IMR-90 (cell line): Measurements from ENCODE around the gene TRPM6. TPM values are rescaled to one million over a fixed set of nuclear protein-coding genes. Genes with fewer than 3 reads are reported as not detected.

Source experiments
- ATAC-seq: fragments of 200-7000 bp; cut with Tn5 transposase; 2 replicates; pipeline ENCODE4 v1.9.1; 2020; ENCODE audit warnings: low read depth, mild to moderate bottlenecking, moderate library complexity
- Bru-seq: library from RNA; stranded (reverse); fragments of 400-500 nt; gene quantifications from one replicate; lab custom pipeline; 2021; lab: Mats Ljungman, UMichigan
- BruChase-seq, 2 experiments: library from RNA; stranded (reverse); fragments of 400-500 nt; gene quantifications; one replicate each; lab custom pipeline; 2021; lab: Mats Ljungman, UMichigan
- BruUV-seq: library from RNA; stranded (reverse); fragments of 400-500 nt; replicated peaks from 2 replicates; lab custom pipeline; 2021; lab: Mats Ljungman, UMichigan
- CTCF ChIA-PET: fragments of 300-600 bp; formaldehyde crosslinking; extraction: SDS; loops from one replicate; lab custom pipeline; 2021; ENCODE audit warnings: antibody characterized with exemption; lab: Yijun Ruan, JAX
- POLR2A ChIA-PET: fragments of 300-600 bp; sonication (Branson Sonifier 250); formaldehyde crosslinking; loops from one replicate; lab custom pipeline; 2022; ENCODE audit warnings: antibody characterized with exemption; ENCODE audit not compliant: unreplicated experiment; lab: Charles Lee
- DNase-seq: peaks from one replicate; pipeline ENCODE4 v3.0.0; 2013
- H2AFZ ChIP-seq: replicated peaks from 2 replicates; pipeline ENCODE3; 2013; ENCODE audit warnings: low read length, mild to moderate bottlenecking; ENCODE audit not compliant: poor library complexity
- H2AK5ac ChIP-seq: 2 replicates; pipeline ENCODE4 v1.6.1; 2013; ENCODE audit warnings: low read depth, low read length, inconsistent platforms
- H2AK9ac ChIP-seq: replicated peaks from 2 replicates; pipeline ENCODE3; 2013; ENCODE audit warnings: mild to moderate bottlenecking, low read depth, low read length, moderate library complexity; ENCODE audit not compliant: poor library complexity
- H2BK120ac ChIP-seq: 2 replicates; pipeline ENCODE4 v1.6.1; 2013; ENCODE audit warnings: low read depth, low read length, inconsistent platforms
- H2BK15ac ChIP-seq: 3 replicates; pipeline ENCODE4 v1.6.1; 2013; ENCODE audit warnings: low read depth, low read length, inconsistent platforms
- H2BK20ac ChIP-seq: 2 replicates; pipeline ENCODE4 v1.6.1; 2013; ENCODE audit warnings: low read depth, mild to moderate bottlenecking, inconsistent platforms, low read length, moderate library complexity
- H2BK5ac ChIP-seq: 2 replicates; pipeline ENCODE4 v1.6.1; 2013; ENCODE audit warnings: mild to moderate bottlenecking, low read depth, low read length, inconsistent platforms; ENCODE audit not compliant: poor library complexity, severe bottlenecking
- H3K14ac ChIP-seq: replicated peaks from 2 replicates; pipeline ENCODE4 v1.6.1; 2013; ENCODE audit warnings: low read depth, low read length, inconsistent platforms
- H3K18ac ChIP-seq: 2 replicates; pipeline ENCODE4 v1.6.1; 2013; ENCODE audit warnings: low read depth, low read length, control low read depth
- H3K23ac ChIP-seq: 2 replicates; pipeline ENCODE4 v1.6.1; 2013; ENCODE audit warnings: low read depth, low read length, inconsistent platforms
- H3K27ac ChIP-seq: 2 replicates; pipeline ENCODE4 v1.5.1; 2013; ENCODE audit warnings: mild to moderate bottlenecking, control low read depth, low read length; ENCODE audit not compliant: insufficient read depth
- H3K27me3 ChIP-seq: 2 replicates; pipeline ENCODE4 v1.6.1; 2013; ENCODE audit warnings: low read length; ENCODE audit not compliant: control insufficient read depth, insufficient read depth
- H3K36me3 ChIP-seq: 2 replicates; pipeline ENCODE4 v1.6.1; 2013; ENCODE audit warnings: low read length, mixed read lengths; ENCODE audit not compliant: control insufficient read depth, insufficient read depth
- H3K4ac ChIP-seq: 2 replicates; pipeline ENCODE4 v1.6.1; 2013; ENCODE audit warnings: low read depth, low read length, inconsistent platforms
- H3K4me1 ChIP-seq: 2 replicates; pipeline ENCODE4 v1.6.1; 2013; ENCODE audit warnings: low read length, mixed read lengths; ENCODE audit not compliant: control insufficient read depth, insufficient read depth
- H3K4me2 ChIP-seq: 2 replicates; pipeline ENCODE4 v1.6.1; 2013; ENCODE audit warnings: low read depth, mild to moderate bottlenecking, control low read depth, low read length, moderate library complexity
- H3K4me3 ChIP-seq: 2 replicates; pipeline ENCODE4 v1.5.1; 2013; ENCODE audit warnings: low read depth, mild to moderate bottlenecking, control low read depth, low read length, moderate library complexity; ENCODE audit not compliant: insufficient read depth
- H3K56ac ChIP-seq: 2 replicates; pipeline ENCODE4 v1.6.1; 2013; ENCODE audit warnings: low read length, inconsistent platforms; ENCODE audit not compliant: insufficient read depth; ENCODE audit errors: extremely low read depth
- H3K79me1 ChIP-seq, 2 experiments: 2 replicates each; pipeline ENCODE4 v1.6.1; 2013; ENCODE audit warnings: low read length in 2 of 2, inconsistent platforms in 1 of 2, low read depth in 1 of 2
- H3K9ac ChIP-seq: 2 replicates; pipeline ENCODE4 v1.6.1; 2013; ENCODE audit warnings: low read depth, low read length, control low read depth
- H3K9me1 ChIP-seq: 2 replicates; pipeline ENCODE4 v1.6.1; 2013; ENCODE audit warnings: low read length, inconsistent platforms; ENCODE audit not compliant: insufficient read depth
- H3K9me3 ChIP-seq: 2 replicates; pipeline ENCODE4 v1.6.1; 2013; ENCODE audit warnings: low read length; ENCODE audit not compliant: control insufficient read depth, insufficient read depth
- H4K20me1 ChIP-seq: 2 replicates; pipeline ENCODE4 v1.6.1; 2013; ENCODE audit warnings: low read length, inconsistent platforms; ENCODE audit not compliant: insufficient read depth
- H4K5ac ChIP-seq: 2 replicates; pipeline ENCODE4 v1.6.1; 2013; ENCODE audit warnings: mild to moderate bottlenecking, low read depth, low read length, control low read depth
- H4K8ac ChIP-seq, 2 experiments: 2 replicates each; pipeline ENCODE4 v1.6.1; 2013; ENCODE audit warnings: low read depth in 2 of 2, low read length in 2 of 2, control low read depth in 1 of 2, inconsistent platforms in 1 of 2
- H4K91ac ChIP-seq: 2 replicates; pipeline ENCODE4 v1.6.1; 2013; ENCODE audit warnings: low read depth, low read length, inconsistent platforms; ENCODE audit not compliant: insufficient read depth
- BHLHE40 ChIP-seq: fragments of 150-350 bp; IDR thresholded peaks from 2 replicates; pipeline ENCODE4 v1.6.1; 2016; ENCODE audit warnings: mild to moderate bottlenecking, low read depth, low read length
- CEBPB ChIP-seq: IDR thresholded peaks from 2 replicates; pipeline ENCODE4 v1.6.1; 2012; ENCODE audit warnings: low read depth, low read length, improper control_type of control experiment
- MAZ ChIP-seq: IDR thresholded peaks from 2 replicates; pipeline ENCODE4 v1.6.1; 2012; ENCODE audit warnings: low read depth, mild to moderate bottlenecking, low read length, improper control_type of control experiment, moderate library complexity, borderline replicate concordance
- RAD21 ChIP-seq: IDR thresholded peaks from 2 replicates; pipeline ENCODE4 v1.6.1; 2012; ENCODE audit warnings: low read length, improper control_type of control experiment
- WGBS, 2 experiments: methylation state at CpG; one replicate each; pipeline versions ENCODE4 v1.1.5 to v1.1.7; 2013; ENCODE audit warnings: missing lambda C conversion rate in 2 of 2; ENCODE audit not compliant: insufficient read length in 1 of 2; ENCODE audit errors: extremely low coverage in 2 of 2; 5-methylcytosine and 5-hydroxymethylcytosine counted together
- dilution Hi-C: fragments of 300-500 bp; cut with HindIII; formaldehyde crosslinking; loops from one replicate; pipeline ENCODE4 v1.14.3; 2018; ENCODE audit warnings: low sequenced_read_pairs; ENCODE audit not compliant: unreplicated experiment
- in situ Hi-C: fragments of 300-500 bp; cut with MboI; formaldehyde crosslinking; loops from 3 replicates; pipeline ENCODE4 v1.14.3; 2019; ENCODE audit warnings: low sequenced_read_pairs, inconsistent platforms, mixed read lengths
- intact Hi-C: fragments of 100-400 bp; cut with micrococcal nuclease; formaldehyde crosslinking; loops from 2 replicates; pipeline ENCODE4 v1.10.0; 2022
- long read RNA-seq: library from polyadenylated mRNA; unstranded; transcript quantifications from one replicate; pipeline ENCODE4 v2.0.0, GENCODE V29; 2021; ENCODE audit not compliant: unreplicated experiment
- polyA plus RNA-seq, 3 experiments: library from polyadenylated mRNA; depleted of rRNA; stranded (reverse); fragments of >200 nt; gene quantifications; 2 replicates each; pipeline ENCODE4 v1.2.3, GENCODE V29; 2012; ENCODE audit warnings: low replicate concordance in 1 of 3
- total RNA-seq: library from RNA; depleted of rRNA; stranded (reverse); fragments of >200 nt; gene quantifications from 2 replicates; pipeline ENCODE4 v1.2.3, GENCODE V29; 2012; rRNA removed

The TRPM6 gene, protein sequence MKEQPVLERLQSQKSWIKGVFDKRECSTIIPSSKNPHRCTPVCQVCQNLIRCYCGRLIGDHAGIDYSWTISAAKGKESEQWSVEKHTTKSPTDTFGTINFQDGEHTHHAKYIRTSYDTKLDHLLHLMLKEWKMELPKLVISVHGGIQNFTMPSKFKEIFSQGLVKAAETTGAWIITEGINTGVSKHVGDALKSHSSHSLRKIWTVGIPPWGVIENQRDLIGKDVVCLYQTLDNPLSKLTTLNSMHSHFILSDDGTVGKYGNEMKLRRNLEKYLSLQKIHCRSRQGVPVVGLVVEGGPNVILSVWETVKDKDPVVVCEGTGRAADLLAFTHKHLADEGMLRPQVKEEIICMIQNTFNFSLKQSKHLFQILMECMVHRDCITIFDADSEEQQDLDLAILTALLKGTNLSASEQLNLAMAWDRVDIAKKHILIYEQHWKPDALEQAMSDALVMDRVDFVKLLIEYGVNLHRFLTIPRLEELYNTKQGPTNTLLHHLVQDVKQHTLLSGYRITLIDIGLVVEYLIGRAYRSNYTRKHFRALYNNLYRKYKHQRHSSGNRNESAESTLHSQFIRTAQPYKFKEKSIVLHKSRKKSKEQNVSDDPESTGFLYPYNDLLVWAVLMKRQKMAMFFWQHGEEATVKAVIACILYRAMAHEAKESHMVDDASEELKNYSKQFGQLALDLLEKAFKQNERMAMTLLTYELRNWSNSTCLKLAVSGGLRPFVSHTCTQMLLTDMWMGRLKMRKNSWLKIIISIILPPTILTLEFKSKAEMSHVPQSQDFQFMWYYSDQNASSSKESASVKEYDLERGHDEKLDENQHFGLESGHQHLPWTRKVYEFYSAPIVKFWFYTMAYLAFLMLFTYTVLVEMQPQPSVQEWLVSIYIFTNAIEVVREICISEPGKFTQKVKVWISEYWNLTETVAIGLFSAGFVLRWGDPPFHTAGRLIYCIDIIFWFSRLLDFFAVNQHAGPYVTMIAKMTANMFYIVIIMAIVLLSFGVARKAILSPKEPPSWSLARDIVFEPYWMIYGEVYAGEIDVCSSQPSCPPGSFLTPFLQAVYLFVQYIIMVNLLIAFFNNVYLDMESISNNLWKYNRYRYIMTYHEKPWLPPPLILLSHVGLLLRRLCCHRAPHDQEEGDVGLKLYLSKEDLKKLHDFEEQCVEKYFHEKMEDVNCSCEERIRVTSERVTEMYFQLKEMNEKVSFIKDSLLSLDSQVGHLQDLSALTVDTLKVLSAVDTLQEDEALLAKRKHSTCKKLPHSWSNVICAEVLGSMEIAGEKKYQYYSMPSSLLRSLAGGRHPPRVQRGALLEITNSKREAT (N-terminal part only)
- total RNA-seq (under 0.01 TPM in 2 replicates), polyA plus RNA-seq (2012; rRNA removed) (0.02 TPM in 1 of 2 replicates, not detected in the other), Bru-seq, nascent RNA (percentile 5 among the genes with signal in this experiment), BruChase-seq, experiment 1, labeled RNA remaining after a 6-hour chase (percentile 4 among the genes with signal in this experiment), BruChase-seq, experiment 2, labeled RNA remaining after a 2-hour chase (percentile 2 among the genes with signal in this experiment)
- not detected in 2 replicates for polyA plus RNA-seq (2012; cell fraction: cytosol; rRNA removed)
- polyA plus RNA-seq (2012; cell fraction: nucleus; rRNA removed; ENCODE audit: low replicate concordance): 0.01 TPM in 1 of 2 replicates, not detected in the other
- long read RNA-seq: 0 reads

DNA sequence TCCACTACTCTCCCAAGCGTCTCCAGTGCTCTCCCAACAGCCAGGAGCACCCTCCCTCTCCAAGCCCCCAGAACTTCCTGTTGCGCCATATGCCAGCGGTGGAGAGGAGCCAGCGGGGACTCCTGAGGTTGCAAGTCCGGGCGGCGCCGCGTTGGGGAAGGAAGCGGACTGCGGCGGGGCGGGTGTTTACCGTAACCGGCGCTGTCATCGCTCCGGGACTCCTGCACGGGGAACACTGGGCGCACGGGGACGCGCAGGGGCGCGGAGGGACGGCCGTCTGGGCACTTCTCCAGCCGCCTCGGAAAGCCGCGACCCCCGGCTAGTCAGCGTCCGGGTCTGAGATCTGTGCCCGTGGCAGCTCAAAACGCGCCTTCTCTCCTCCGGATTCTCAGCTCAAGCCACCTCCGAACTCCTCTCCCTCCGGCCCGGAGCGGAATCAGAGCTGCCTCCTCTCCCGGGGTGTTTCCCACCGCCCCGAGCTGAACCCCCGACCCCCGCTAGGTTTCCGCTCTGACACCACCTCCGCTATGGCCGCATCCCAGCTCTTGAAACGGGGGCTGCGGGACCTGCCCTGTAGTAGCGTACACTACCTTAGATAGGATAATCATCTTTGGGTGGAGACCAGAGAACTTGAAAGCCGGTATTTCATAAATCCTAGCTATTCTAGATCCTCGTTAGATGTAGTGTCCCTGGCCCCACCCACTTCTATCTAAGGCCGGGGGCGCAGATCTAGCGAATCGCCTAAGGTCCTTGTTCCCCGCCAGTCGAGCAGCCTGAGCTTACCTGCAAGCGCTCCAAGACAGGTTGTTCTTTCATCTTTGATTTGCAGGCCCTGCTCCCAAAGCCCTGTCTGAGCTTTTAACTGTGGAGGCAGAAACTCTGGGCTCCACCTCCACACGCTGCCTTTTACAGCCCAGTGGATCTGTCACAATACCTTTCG lies at the start of gene TRPM6:
TRPM6 (minus strand) TSS at position 881 of the 940 bp plus-strand sequence; CDS start at position 816, 65 bp downstream.
- Histone ChIP-seq H4K8ac (no peak within 1 kb of the TSS), H3K9ac (peak within 1 kb of the TSS; percentile 34), H2AFZ (peak within 1 kb of the TSS; percentile 75), H3K4me2 (peak within 1 kb of the TSS; percentile 69), H3K79me1 (no peaks in the 10 kb centered on the region), H3K4me1 (no peaks in the 10 kb centered on the region), H3K27ac (no peak within 1 kb of the TSS), H3K27me3 (no peaks in the 10 kb centered on the region; the same call in none of the 2 replicates), H3K4me3 (peak within 1 kb of the TSS; percentile 54), H3K23ac (no peak within 1 kb of the TSS), H4K20me1 (no peaks in the 10 kb centered on the region), H2AK9ac (no peak within 1 kb of the TSS), H3K14ac (no peak within 1 kb of the TSS), H2AK5ac (no peak within 1 kb of the TSS), H4K5ac (no peak within 1 kb of the TSS), H3K9me1 (no peaks in the 10 kb centered on the region), H2BK15ac (no peak within 1 kb of the TSS), H3K56ac (no peak within 1 kb of the TSS), H3K18ac (no peak within 1 kb of the TSS), H3K9me3 (no peaks in the 10 kb centered on the region), H2BK20ac (no peak within 1 kb of the TSS), H2BK120ac (no peak within 1 kb of the TSS), H3K36me3 (no peaks in the 10 kb centered on the region), H2BK5ac (no peak within 1 kb of the TSS), H4K91ac (no peak within 1 kb of the TSS), H3K4ac (no peak within 1 kb of the TSS)
- no TSS peak for BruUV-seq
- ATAC-seq (peak; percentile 91), DNase-seq (peak; percentile 56)
- dilution Hi-C loops: no loop called here
- ChIA-PET POLR2A (no interaction called here), CTCF (no interaction called here)
- 0% methylated on average over 20 of the region's 64 CpGs; no CpG with 5 or more reads in 1 of the 2 experiments for WGBS, 2 experiments
- TF ChIP-seq CEBPB (peak; percentile 83), BHLHE40 (no peak), MAZ (peak; percentile 62; the same call in 1 of the 2 replicates), RAD21 (no peak)
- in situ Hi-C loops: no loop called here
- intact Hi-C loops: loop anchor here (10.0 kb wide), 1 partner anchor 187 kb away; no protein-coding TSS in a partner anchor
